Measurements from ENCODE around the gene GAPVD1.
A peak's percentile ranks its signal among the peaks of the same experiment; 100 is the strongest.
"Not testable (repeated sequence)": the region's sequence is repeated elsewhere in the genome, so short reads cannot be mapped to it uniquely, and the experiment has no call there.

The GAPVD1 gene

GRCh38 chr9:125271081-125271480 is 9.5 kb downstream of the GAPVD1 start:
- no peaks in the 10 kb centered on the region for H3K27me3 Mint-ChIP-seq
- H3K27ac Mint-ChIP-seq: no peak overlapping the region

GRCh38 chr9:125272697-125273096 is 11.1 kb downstream of the GAPVD1 start:
- Mint-ChIP-seq H3K27me3 (no peaks in the 10 kb centered on the region), H3K4me3 (no peak overlapping the region), H3K4me1 (peaks cover 17% of the 10 kb centered on the region), H3K36me3 (ENCODE audit: low read depth) (peaks cover 19% of the 10 kb centered on the region), H3K9me3 (no peaks in the 10 kb centered on the region), H3K27ac (no peak overlapping the region)
- ATAC-seq (no peak), DNase-seq (no peak)

More at GRCh38 chr9:125271081-125271480, 9.5 kb downstream of the GAPVD1 start:
- H3K36me3 Mint-ChIP-seq (ENCODE audit: low read depth): peaks cover 23% of the 10 kb centered on the region
- DNase-seq (no peak), ATAC-seq (no peak)
- peaks cover 20% of the 10 kb centered on the region for H3K4me1 Mint-ChIP-seq
- H3K9me3 Mint-ChIP-seq: no peaks in the 10 kb centered on the region
- H3K4me3 Mint-ChIP-seq: no peak overlapping the region

GRCh38 chr9:125276771-125277170 is 15.1 kb downstream of the GAPVD1 start:
- no peak for ATAC-seq
- no peak overlapping the region for H3K4me3 Mint-ChIP-seq
- peaks cover 9% of the 10 kb centered on the region for H3K36me3 Mint-ChIP-seq (ENCODE audit: low read depth)
- peaks cover 10% of the 10 kb centered on the region for H3K4me1 Mint-ChIP-seq
- DNase-seq: no peak
- H3K27me3 Mint-ChIP-seq: no peaks in the 10 kb centered on the region
- H3K9me3 Mint-ChIP-seq: no peaks in the 10 kb centered on the region
- H3K27ac Mint-ChIP-seq: no peak overlapping the region

- no peak overlapping the region for H3K27ac Mint-ChIP-seq
- DNase-seq (no peak), ATAC-seq (no peak)
- H3K27me3 Mint-ChIP-seq: no peaks in the 10 kb centered on the region
- H3K36me3 Mint-ChIP-seq (ENCODE audit: low read depth): peaks cover 9% of the 10 kb centered on the region
- H3K9me3 Mint-ChIP-seq: no peaks in the 10 kb centered on the region
- H3K4me3 Mint-ChIP-seq: no peak overlapping the region
- H3K4me1 Mint-ChIP-seq: peaks cover 9% of the 10 kb centered on the region
Measured at GRCh38 chr9:125277411-125277810, 15.8 kb downstream of the GAPVD1 start.

GRCh38 chr9:125280945-125281344 is 19.3 kb downstream of the GAPVD1 start:
- ATAC-seq: no peak
- Mint-ChIP-seq H3K27me3 (no peaks in the 10 kb centered on the region), H3K36me3 (ENCODE audit: low read depth) (peaks cover 14% of the 10 kb centered on the region), H3K9me3 (no peaks in the 10 kb centered on the region), H3K27ac (no peak overlapping the region), H3K4me3 (no peak overlapping the region), H3K4me1 (peaks cover 5% of the 10 kb centered on the region)
- DNase-seq: no peak

GRCh38 chr9:125284855-125285254 is 23.2 kb downstream of the GAPVD1 start:
- Mint-ChIP-seq H3K27ac (no peak overlapping the region), H3K4me1 (peaks cover 7% of the 10 kb centered on the region)

GRCh38 chr9:125286935-125287433 is 25.4 kb downstream of the GAPVD1 start:
- H3K4me1 Mint-ChIP-seq, H3K9me3 Mint-ChIP-seq, H3K4me3 Mint-ChIP-seq, DNase-seq, H3K27ac Mint-ChIP-seq, ATAC-seq, H3K27me3 Mint-ChIP-seq: not testable (repeated sequence)
- peaks cover 11% of the 10 kb centered on the region for H3K36me3 Mint-ChIP-seq (ENCODE audit: low read depth)

More at GRCh38 chr9:125284855-125285254, 23.2 kb downstream of the GAPVD1 start:
- ATAC-seq (no peak), DNase-seq (no peak)
- peaks cover 11% of the 10 kb centered on the region for H3K36me3 Mint-ChIP-seq (ENCODE audit: low read depth)
- H3K4me3 Mint-ChIP-seq: no peak overlapping the region
- no peaks in the 10 kb centered on the region for H3K27me3 Mint-ChIP-seq
- H3K9me3 Mint-ChIP-seq: no peaks in the 10 kb centered on the region

- Mint-ChIP-seq H3K27ac (no peak overlapping the region), H3K9me3 (no peaks in the 10 kb centered on the region), H3K4me3 (no peak overlapping the region), H3K27me3 (no peaks in the 10 kb centered on the region), H3K4me1 (peaks cover 1% of the 10 kb centered on the region), H3K36me3 (ENCODE audit: low read depth) (peaks cover 7% of the 10 kb centered on the region)
- DNase-seq (no peak), ATAC-seq (no peak)
Measured at GRCh38 chr9:125293134-125293533, 31.5 kb downstream of the GAPVD1 start.

- ATAC-seq (no peak), DNase-seq (no peak)
- no peaks in the 10 kb centered on the region for H3K9me3 Mint-ChIP-seq
- H3K4me1 Mint-ChIP-seq: peaks cover 1% of the 10 kb centered on the region
- H3K36me3 Mint-ChIP-seq (ENCODE audit: low read depth): peaks cover 14% of the 10 kb centered on the region
- no peak overlapping the region for H3K27ac Mint-ChIP-seq
- no peaks in the 10 kb centered on the region for H3K27me3 Mint-ChIP-seq
- H3K4me3 Mint-ChIP-seq: no peak overlapping the region
Measured at GRCh38 chr9:125295657-125296056, 34.0 kb downstream of the GAPVD1 start.

GRCh38 chr9:125296843-125297372 is 35.3 kb downstream of the GAPVD1 start:
- no peak overlapping the region for H3K4me3 Mint-ChIP-seq
- no peaks in the 10 kb centered on the region for H3K9me3 Mint-ChIP-seq
- no peak overlapping the region for H3K27ac Mint-ChIP-seq
- DNase-seq (no peak), ATAC-seq (no peak)
- peaks cover 21% of the 10 kb centered on the region for H3K36me3 Mint-ChIP-seq (ENCODE audit: low read depth)
- H3K4me1 Mint-ChIP-seq: peaks cover 1% of the 10 kb centered on the region
- no peaks in the 10 kb centered on the region for H3K27me3 Mint-ChIP-seq

GRCh38 chr9:125297917-125298316 is 36.3 kb downstream of the GAPVD1 start:
- Mint-ChIP-seq H3K9me3 (no peaks in the 10 kb centered on the region), H3K27me3 (no peaks in the 10 kb centered on the region), H3K4me1 (peaks cover 1% of the 10 kb centered on the region), H3K27ac (peak overlapping the region; percentile 8), H3K36me3 (ENCODE audit: low read depth) (peaks cover 29% of the 10 kb centered on the region), H3K4me3 (no peak overlapping the region)
- ATAC-seq: no peak
- no peak for DNase-seq

- ATAC-seq: no peak
- no peak for DNase-seq
- Mint-ChIP-seq H3K9me3 (no peaks in the 10 kb centered on the region), H3K4me1 (peaks cover 1% of the 10 kb centered on the region), H3K27ac (no peak overlapping the region), H3K4me3 (no peak overlapping the region), H3K27me3 (no peaks in the 10 kb centered on the region), H3K36me3 (ENCODE audit: low read depth) (peaks cover 36% of the 10 kb centered on the region)
Measured at GRCh38 chr9:125302241-125302640, 40.6 kb downstream of the GAPVD1 start.

GRCh38 chr9:125304273-125304672 is 42.6 kb downstream of the GAPVD1 start:
- no peak for DNase-seq
- Mint-ChIP-seq H3K27ac (no peak overlapping the region), H3K27me3 (no peaks in the 10 kb centered on the region), H3K4me3 (no peak overlapping the region), H3K36me3 (ENCODE audit: low read depth) (peaks cover 39% of the 10 kb centered on the region), H3K4me1 (no peaks in the 10 kb centered on the region), H3K9me3 (no peaks in the 10 kb centered on the region)
- ATAC-seq: no peak

- peaks cover 66% of the 10 kb centered on the region for H3K36me3 Mint-ChIP-seq (ENCODE audit: low read depth)
- H3K4me1 Mint-ChIP-seq: no peaks in the 10 kb centered on the region
- DNase-seq: no peak
- H3K27ac Mint-ChIP-seq: no peak overlapping the region
- no peak for ATAC-seq
- peaks cover 9% of the 10 kb centered on the region for H3K9me3 Mint-ChIP-seq
- H3K27me3 Mint-ChIP-seq: no peaks in the 10 kb centered on the region
- no peak overlapping the region for H3K4me3 Mint-ChIP-seq
Measured at GRCh38 chr9:125312411-125312810, 50.8 kb downstream of the GAPVD1 start.

- not testable (repeated sequence) for H3K9me3 Mint-ChIP-seq, DNase-seq, H3K27ac Mint-ChIP-seq, H3K27me3 Mint-ChIP-seq, H3K4me1 Mint-ChIP-seq, ATAC-seq, H3K4me3 Mint-ChIP-seq
- peaks cover 61% of the 10 kb centered on the region for H3K36me3 Mint-ChIP-seq (ENCODE audit: low read depth)
Measured at GRCh38 chr9:125316359-125316758, 54.7 kb downstream of the GAPVD1 start.

GRCh38 chr9:125317704-125318103 is 56.1 kb downstream of the GAPVD1 start:
- Mint-ChIP-seq H3K27me3 (no peaks in the 10 kb centered on the region), H3K36me3 (ENCODE audit: low read depth) (peaks cover 56% of the 10 kb centered on the region), H3K4me3 (no peak overlapping the region), H3K27ac (no peak overlapping the region), H3K4me1 (no peaks in the 10 kb centered on the region), H3K9me3 (peaks cover 9% of the 10 kb centered on the region)
- ATAC-seq (no peak), DNase-seq (no peak)

Measured in activated naive CD8-positive, alpha-beta T cell treated with anti-CD3 and anti-CD28 coated beads, Interleukin-2, amount 50 U/mL, for 24 hours (primary cell).